ENCODE results near the gene PRKN.

DNA sequence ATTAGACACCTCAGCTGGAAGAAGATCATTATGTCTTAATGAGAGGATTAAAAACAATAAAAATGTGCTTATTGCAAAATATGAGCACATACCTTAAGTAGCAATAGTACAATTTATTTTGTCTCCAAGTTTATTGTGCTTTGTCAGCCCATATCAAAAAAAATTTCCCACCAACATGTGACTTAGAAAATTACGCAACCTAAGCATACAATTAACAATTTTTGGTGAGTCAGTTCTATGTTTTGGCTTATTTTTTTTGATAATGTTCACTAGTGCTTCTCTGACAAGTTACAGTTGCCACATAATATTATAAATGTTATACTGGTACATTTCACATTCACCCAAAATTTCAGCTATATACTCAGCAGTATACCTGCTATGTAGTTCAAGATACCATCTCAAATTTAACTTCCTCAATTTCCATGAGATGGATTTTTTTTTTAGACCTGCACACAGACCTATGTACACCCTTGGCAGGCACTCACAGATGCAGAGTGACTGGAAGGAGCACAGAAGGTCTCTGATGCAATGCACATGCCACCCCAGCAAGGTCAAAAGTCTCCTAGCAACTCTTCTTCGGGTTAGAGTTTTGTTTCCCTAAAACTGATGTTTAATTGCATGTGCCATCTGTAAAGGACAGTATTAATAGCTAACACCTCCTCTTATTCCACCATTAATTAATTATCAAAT is 112.4 kb downstream of the PRKN start:
- TF ChIP-seq LEF1 (IDR thresholded peaks at IDR 0.05; ENCODE audit: borderline replicate concordance) (no peak), HDGF (IDR thresholded peaks at IDR 0.05; ENCODE audit: borderline replicate concordance) (no peak), FOXK2 (IDR thresholded peaks at IDR 0.05) (no peak), BHLHE40 (IDR thresholded peaks at IDR 0.05; ENCODE audit: borderline replicate concordance) (no peak), NFRKB (IDR thresholded peaks at IDR 0.05) (no peak), FOXA1 (IDR thresholded peaks at IDR 0.05) (no peak), SP1 (IDR thresholded peaks at IDR 0.05) (no peak), FOXM1 (IDR thresholded peaks at IDR 0.05; ENCODE audit: borderline replicate concordance) (no peak), ZNF384 (IDR thresholded peaks at IDR 0.05) (no peak), SUZ12 (IDR thresholded peaks at IDR 0.05) (no peak)
- TF ChIP-seq, protein P1, sequence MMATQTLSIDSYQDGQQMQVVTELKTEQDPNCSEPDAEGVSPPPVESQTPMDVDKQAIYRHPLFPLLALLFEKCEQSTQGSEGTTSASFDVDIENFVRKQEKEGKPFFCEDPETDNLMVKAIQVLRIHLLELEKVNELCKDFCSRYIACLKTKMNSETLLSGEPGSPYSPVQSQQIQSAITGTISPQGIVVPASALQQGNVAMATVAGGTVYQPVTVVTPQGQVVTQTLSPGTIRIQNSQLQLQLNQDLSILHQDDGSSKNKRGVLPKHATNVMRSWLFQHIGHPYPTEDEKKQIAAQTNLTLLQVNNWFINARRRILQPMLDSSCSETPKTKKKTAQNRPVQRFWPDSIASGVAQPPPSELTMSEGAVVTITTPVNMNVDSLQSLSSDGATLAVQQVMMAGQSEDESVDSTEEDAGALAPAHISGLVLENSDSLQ (IDR thresholded peaks at IDR 0.05) = no peak

Data from HEK293T (cell line).